Measurements from ENCODE around the gene FBXW8. TPM values are rescaled to one million over a fixed set of nuclear protein-coding genes. Genes with fewer than 3 reads are reported as not detected.

The FBXW8 gene
- total and polyA plus RNA-seq, 4 donors: 1.9 to 7.1 (median 4.9) TPM

DNA sequence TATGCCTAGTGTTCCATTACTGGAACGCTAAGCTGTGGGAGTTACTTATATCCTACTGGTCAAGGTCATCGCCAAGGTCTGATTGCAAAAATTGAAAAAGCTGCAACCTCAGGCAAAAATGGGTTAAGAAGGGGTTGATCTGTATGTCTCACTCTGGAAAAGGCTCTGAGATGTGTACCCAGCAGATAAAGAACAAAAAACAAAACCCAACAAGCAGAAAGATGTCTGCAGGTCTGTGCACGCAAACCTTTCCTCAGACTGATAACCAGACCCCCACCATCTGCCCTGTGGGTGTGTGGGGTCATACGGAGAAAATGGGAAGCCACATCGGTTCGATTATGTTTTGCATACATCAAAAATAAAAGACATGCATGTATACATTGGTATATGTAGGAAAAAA is 132.1 kb downstream of the FBXW8 start:
- WGBS: 76% methylated on average over 6 of the region's 6 CpGs

DNA sequence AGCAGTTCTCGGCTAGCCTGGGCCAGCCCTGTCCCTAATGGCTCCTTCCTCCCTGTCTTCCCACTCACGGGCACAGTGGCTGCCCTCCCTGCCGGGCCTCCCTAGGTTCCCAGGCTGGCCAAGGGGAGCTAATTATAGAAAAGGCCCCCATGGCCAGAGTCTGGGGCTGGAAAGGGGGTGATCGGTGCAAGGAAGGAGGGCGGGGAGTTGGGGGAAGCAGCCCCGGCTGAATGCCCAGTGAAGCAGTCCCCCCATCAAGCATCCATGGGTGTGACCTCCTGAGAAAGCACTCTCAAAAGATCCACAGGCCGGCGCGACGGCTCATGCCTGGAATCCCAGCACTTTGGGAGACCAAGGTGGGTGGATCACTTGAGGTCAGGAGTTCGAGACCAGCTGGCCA is 133.6 kb downstream of the FBXW8 start:
- no peak for DNase-seq (ENCODE audit: low spot score)
- no peaks in the 10 kb centered on the region for H3K9me3 ChIP-seq (ENCODE audit: control insufficient read depth in 4 of 4, low read length in 3 of 4)
- H3K27me3 ChIP-seq (ENCODE audit: control insufficient read depth in 4 of 4, insufficient read depth in 4 of 4, low read length in 3 of 4): no peaks in the 10 kb centered on the region
- H3K36me3 ChIP-seq (ENCODE audit: control insufficient read depth in 4 of 4, insufficient read depth in 3 of 4, low read depth in 1 of 4, low read length in 3 of 4): no peaks in the 10 kb centered on the region
- no peak overlapping the region for H3K27ac ChIP-seq (ENCODE audit: low read depth in 1 of 2, low read length in 2 of 2)
- H3K4me3 ChIP-seq (ENCODE audit: low read depth in 1 of 3, low read length in 3 of 3): no peak overlapping the region
- H3K4me1 ChIP-seq (ENCODE audit: control insufficient read depth in 4 of 4, insufficient read depth in 4 of 4, low read length in 3 of 4): no peaks in the 10 kb centered on the region
- TF ChIP-seq, protein P1, sequence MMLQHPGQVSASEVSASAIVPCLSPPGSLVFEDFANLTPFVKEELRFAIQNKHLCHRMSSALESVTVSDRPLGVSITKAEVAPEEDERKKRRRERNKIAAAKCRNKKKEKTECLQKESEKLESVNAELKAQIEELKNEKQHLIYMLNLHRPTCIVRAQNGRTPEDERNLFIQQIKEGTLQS (IDR thresholded peaks at IDR 0.05): no peak
- TF ChIP-seq, protein P2, sequence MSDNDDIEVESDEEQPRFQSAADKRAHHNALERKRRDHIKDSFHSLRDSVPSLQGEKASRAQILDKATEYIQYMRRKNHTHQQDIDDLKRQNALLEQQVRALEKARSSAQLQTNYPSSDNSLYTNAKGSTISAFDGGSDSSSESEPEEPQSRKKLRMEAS (IDR thresholded peaks at IDR 0.05): no peak
- no peak for TF ChIP-seq HNF4G (IDR thresholded peaks at IDR 0.05)
- no peak for TF ChIP-seq NR2F2 (IDR thresholded peaks at IDR 0.05)
- TF ChIP-seq TAF1 (conservative IDR thresholded peaks at IDR 0.05): no peak
- H3K9ac ChIP-seq (ENCODE audit: low read depth in 1 of 2, low read length in 2 of 2): no peak overlapping the region
- WGBS: 93% methylated on average over 11 of the region's 11 CpGs

More for the DNA sequence above, 132.1 kb downstream of the FBXW8 start:
- Histone ChIP-seq H3K9me3 (ENCODE audit: control insufficient read depth in 4 of 4, low read length in 3 of 4) (no peaks in the 10 kb centered on the region), H3K27ac (ENCODE audit: low read depth in 1 of 2, low read length in 2 of 2) (no peak overlapping the region), H3K9ac (ENCODE audit: low read depth in 1 of 2, low read length in 2 of 2) (no peak overlapping the region), H3K4me3 (ENCODE audit: low read depth in 1 of 3, low read length in 3 of 3) (no peak overlapping the region), H3K4me1 (ENCODE audit: control insufficient read depth in 4 of 4, insufficient read depth in 4 of 4, low read length in 3 of 4) (no peaks in the 10 kb centered on the region), H3K36me3 (ENCODE audit: control insufficient read depth in 4 of 4, insufficient read depth in 3 of 4, low read depth in 1 of 4, low read length in 3 of 4) (no peaks in the 10 kb centered on the region), H3K27me3 (ENCODE audit: control insufficient read depth in 4 of 4, insufficient read depth in 4 of 4, low read length in 3 of 4) (no peaks in the 10 kb centered on the region)
- TF ChIP-seq YY1 (IDR thresholded peaks at IDR 0.05) (no peak), HNF4A (conservative IDR thresholded peaks at IDR 0.05) (no peak), HNF4G (IDR thresholded peaks at IDR 0.05) (no peak), EGR1 (IDR thresholded peaks at IDR 0.05; ENCODE audit: low read depth in 2 of 2) (no peak), FOXA1 (IDR thresholded peaks at IDR 0.05) (no peak), NR2F2 (IDR thresholded peaks at IDR 0.05) (no peak), FOXA2 (IDR thresholded peaks at IDR 0.05) (no peak), JUND (IDR thresholded peaks at IDR 0.05) (no peak), GABPA (IDR thresholded peaks at IDR 0.05 in 1 of 2, conservative IDR thresholded peaks at IDR 0.05 in 1 of 2) (no peak), TAF1 (conservative IDR thresholded peaks at IDR 0.05) (no peak), SP1 (IDR thresholded peaks at IDR 0.05) (no peak), RXRA (IDR thresholded peaks at IDR 0.05) (no peak)
- TF ChIP-seq, protein P1 (IDR thresholded peaks at IDR 0.05): no peak
- TF ChIP-seq, protein P3, sequence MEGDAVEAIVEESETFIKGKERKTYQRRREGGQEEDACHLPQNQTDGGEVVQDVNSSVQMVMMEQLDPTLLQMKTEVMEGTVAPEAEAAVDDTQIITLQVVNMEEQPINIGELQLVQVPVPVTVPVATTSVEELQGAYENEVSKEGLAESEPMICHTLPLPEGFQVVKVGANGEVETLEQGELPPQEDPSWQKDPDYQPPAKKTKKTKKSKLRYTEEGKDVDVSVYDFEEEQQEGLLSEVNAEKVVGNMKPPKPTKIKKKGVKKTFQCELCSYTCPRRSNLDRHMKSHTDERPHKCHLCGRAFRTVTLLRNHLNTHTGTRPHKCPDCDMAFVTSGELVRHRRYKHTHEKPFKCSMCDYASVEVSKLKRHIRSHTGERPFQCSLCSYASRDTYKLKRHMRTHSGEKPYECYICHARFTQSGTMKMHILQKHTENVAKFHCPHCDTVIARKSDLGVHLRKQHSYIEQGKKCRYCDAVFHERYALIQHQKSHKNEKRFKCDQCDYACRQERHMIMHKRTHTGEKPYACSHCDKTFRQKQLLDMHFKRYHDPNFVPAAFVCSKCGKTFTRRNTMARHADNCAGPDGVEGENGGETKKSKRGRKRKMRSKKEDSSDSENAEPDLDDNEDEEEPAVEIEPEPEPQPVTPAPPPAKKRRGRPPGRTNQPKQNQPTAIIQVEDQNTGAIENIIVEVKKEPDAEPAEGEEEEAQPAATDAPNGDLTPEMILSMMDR (IDR thresholded peaks at IDR 0.05; ENCODE audit: low read depth, low read length, missing input control): no peak
- TF ChIP-seq, protein P4, sequence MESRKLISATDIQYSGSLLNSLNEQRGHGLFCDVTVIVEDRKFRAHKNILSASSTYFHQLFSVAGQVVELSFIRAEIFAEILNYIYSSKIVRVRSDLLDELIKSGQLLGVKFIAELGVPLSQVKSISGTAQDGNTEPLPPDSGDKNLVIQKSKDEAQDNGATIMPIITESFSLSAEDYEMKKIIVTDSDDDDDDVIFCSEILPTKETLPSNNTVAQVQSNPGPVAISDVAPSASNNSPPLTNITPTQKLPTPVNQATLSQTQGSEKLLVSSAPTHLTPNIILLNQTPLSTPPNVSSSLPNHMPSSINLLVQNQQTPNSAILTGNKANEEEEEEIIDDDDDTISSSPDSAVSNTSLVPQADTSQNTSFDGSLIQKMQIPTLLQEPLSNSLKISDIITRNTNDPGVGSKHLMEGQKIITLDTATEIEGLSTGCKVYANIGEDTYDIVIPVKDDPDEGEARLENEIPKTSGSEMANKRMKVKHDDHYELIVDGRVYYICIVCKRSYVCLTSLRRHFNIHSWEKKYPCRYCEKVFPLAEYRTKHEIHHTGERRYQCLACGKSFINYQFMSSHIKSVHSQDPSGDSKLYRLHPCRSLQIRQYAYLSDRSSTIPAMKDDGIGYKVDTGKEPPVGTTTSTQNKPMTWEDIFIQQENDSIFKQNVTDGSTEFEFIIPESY (IDR thresholded peaks at IDR 0.05): no peak
- DNase-seq (ENCODE audit: low spot score): no peak

All from liver (tissue), 9 donors.